AG09309 (cell line): Measurements from ENCODE around the gene CHTF8.
A peak's percentile ranks its signal among the peaks of the same experiment; 100 is the strongest.

Source experiments
- DNase-seq: peaks from one replicate; pipeline ENCODE4 v3.0.0-alpha.2; 2010; ENCODE audit warnings: low read depth
- H3K4me3 ChIP-seq: 2 replicates; pipeline ENCODE4 v1.5.1; 2011; ENCODE audit warnings: mild to moderate bottlenecking, low read depth, low read length, moderate library complexity; ENCODE audit not compliant: control insufficient read depth
- CTCF ChIP-seq: IDR thresholded peaks from 2 replicates; pipeline ENCODE4 v1.5.1; 2011; ENCODE audit warnings: mild to moderate bottlenecking, low read depth, low read length, inconsistent platforms; ENCODE audit not compliant: insufficient read depth, control insufficient read depth; ENCODE audit errors: missing control alignments

The CHTF8 gene

GRCh38 chr16:69108064-69108904 lies 24.1 kb downstream of the CHTF8 start:
- no peak for DNase-seq
- no peak overlapping the region for H3K4me3 ChIP-seq
- no peak for TF ChIP-seq CTCF

- no peak for DNase-seq
- no peak for TF ChIP-seq CTCF
- H3K4me3 ChIP-seq, result peak overlapping the region; percentile 58
Measured at GRCh38 chr16:69107316-69107962, 24.9 kb downstream of the CHTF8 start.

GRCh38 chr16:69106491-69107315 lies 25.7 kb downstream of the CHTF8 start:
- DNase-seq, result no peak
- TF ChIP-seq CTCF, result no peak
- H3K4me3 ChIP-seq, result peak overlapping the region; percentile 58

GRCh38 chr16:69105501-69106361 lies 26.7 kb downstream of the CHTF8 start, which contains the start of gene HAS3:
Gene HAS3, plus strand, starts transcription at chr16:69105653. Its CDS starts 3,743 bp downstream, at chr16:69109396.
- TF ChIP-seq CTCF, result peak; percentile 45
- DNase-seq, result peak; percentile 24
- peak within 1 kb of the TSS; percentile 58 for H3K4me3 ChIP-seq

GRCh38 chr16:69100071-69100691 lies 32.2 kb downstream of the CHTF8 start:
- no peak for TF ChIP-seq CTCF
- H3K4me3 ChIP-seq, result no peak overlapping the region
- no peak for DNase-seq
